Eye (tissue), 1 donor: ENCODE measurements around the gene LRRC18.

Source experiments
- DNase-seq: peaks from one replicate; pipeline ENCODE4 v3.0.0-alpha.2; 2015

The LRRC18 gene

DNA sequence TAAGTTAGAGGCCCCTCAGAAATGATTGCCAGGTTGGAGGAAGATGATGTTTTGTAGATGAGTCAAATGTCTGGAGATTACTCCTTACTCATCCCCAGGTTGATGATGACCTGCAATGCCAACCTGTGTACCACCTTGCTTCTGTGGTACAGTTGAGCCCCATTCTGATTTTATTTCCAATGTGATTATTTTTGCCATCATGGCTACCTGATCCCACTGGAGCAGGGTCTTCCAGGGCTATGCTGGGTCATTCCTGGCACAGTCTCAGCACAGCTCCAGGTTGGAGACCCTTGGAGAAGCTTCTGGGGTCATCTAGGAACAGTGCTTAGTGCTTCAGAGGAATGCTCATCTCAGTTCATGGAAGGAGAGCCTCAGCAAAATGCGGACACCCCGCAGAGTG lies 34.3 kb downstream of the LRRC18 start:
- no peak for DNase-seq

DNA sequence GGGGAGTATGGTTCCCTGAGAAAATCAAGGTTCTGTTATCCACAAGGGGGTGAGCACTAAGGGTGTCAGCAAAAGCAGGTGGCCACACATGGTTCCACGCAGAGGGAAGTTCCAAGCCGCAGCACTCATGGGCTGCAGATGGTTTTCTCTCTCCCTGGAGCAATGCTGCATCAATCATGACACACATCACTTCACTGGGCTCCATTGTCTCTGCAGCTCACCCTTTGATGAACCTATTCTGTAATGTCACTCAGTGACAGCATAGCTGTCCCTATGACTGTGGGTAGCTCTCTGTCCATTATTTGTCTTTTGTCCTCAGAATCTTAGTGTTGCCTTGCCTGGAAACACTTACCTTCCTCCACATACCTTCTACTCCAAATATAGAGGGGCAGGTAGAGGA lies 34.8 kb downstream of the LRRC18 start:
- DNase-seq: peak; percentile 73

DNA sequence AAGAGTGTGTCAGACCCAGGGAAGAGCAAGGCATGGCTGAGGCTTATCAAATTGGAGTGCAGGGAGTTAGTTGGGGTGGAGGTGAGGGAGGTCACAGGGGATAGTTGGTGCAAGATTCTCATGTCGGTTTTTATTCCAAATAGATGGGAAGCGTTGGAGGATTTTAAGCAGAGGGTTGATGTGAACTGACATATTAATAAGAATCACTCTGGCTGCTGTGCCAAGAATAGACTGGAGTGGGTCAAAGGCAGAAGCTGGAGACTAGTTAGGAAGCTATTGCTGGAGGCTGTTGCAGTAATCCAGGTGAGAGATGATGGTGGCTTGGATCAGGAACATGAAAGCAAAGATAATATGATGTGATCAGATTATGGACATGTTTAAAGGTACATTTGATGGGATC lies 36.5 kb downstream of the LRRC18 start:
- no peak for DNase-seq

DNA sequence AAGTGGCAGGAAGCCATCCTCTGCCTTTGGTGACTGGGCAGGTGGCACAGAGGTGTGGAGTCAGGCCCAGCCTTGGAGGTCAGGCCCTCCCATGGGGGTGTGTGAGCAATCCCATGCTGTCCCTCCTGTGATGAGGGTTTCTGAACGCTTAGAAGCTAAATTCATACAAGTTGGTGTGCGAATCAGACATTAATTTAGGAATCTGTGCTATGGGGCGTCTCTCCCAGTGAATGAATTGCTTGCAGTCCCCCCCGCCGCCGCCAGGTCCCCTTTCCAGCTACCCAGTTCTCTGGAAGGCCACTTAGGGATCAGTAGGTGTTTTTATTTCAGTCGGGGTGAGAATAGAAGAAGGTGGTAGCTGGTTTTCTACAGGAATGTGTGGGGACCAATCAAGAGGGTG lies 37.5 kb downstream of the LRRC18 start:
- DNase-seq: no peak

DNA sequence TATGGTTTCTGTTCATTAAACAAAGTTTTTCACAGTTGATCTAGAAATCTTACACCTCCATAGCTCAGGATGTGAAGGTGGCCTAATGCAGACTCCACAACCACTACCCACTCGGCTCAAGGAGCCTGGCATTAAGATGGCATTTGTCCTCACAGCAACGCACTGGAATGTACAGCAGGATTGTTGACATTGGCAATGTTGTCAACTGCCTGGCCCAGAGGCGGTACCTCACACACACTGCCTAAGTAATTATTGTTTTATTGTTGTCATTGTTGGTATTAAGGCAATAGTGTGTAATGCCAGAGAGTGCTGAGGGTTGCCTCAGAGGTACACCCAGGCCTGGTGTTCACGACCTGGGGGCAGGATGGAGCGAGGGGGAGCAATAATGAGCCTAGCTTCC lies 38.3 kb downstream of the LRRC18 start:
- DNase-seq: no peak

DNA sequence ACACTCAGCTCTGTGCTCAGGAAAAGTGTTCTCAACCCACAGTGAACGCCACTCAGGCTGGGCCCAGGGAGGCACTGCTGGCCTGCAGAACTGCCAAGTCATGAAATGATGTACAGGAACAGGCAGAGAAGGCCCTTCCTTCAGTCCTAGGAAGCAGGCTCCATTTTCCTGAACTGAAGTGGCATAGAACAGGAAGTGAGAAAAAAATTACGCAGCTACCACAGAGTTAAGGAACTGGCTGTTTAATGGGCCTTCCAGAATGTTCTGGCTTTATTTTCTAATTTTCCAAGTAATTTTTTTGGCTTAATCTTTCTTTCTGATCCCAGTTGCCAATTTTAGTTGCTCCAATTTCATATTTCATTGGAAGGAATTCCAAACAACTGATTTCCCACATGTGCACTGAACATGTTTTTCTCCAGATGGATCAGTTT lies 39.3 kb downstream of the LRRC18 start:
- peak; percentile 62 for DNase-seq

DNA sequence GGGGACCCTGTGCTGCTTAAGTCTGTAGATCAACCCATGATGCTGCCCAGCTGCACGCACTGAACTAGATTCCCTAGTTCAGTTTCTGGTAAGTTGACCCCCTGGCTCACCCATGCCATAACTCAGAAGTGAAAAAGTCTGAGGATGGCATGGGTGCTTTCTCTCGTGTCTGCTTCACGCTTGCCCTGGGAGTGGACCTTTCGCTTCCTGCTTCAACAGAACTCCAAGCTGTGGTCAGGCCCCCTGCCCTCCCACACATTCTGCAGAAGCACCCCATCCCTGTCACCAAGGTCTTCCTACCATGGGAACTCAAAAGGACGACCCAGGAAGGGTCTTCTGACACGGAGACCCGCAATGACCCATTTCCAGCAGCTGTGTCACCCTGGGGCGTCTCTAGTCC lies 39.9 kb downstream of the LRRC18 start:
- no peak for DNase-seq

DNA sequence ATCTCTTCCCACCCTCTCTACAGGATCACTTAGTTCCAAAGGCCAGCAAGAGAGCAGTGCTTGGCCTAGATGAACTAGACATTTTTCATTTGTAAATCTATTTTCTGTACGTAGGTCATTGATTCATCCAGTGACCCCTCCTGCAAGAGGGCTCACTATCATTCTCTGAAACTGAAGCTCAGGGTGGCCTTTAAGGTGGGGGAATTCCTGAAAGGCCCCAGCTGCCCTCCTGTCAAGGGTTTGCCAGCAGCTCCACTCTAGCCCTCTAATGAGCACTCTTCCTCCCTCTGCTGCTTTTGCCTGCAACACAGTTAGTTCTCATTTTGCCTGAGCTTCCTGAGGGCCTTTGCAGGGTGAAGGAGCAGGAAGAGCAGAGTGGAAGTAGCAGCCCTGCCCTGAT lies 41.2 kb downstream of the LRRC18 start:
- no peak for DNase-seq

DNA sequence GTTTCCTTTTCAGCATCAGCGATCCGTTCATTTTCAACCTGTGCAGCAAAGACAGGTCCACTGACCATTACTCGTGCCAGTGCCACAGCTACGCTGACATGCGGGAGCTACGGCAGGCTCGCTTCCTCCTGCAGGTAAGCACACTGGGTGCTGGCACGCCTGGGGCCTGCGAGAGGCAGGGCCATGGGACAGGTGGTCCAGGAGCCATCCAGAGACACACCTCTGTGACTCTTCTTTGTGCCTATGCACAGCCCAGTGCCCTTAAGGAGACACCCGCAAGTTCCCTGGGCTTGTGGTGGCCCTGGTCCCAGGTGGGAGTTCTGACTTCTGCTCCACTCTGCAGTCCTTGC lies 42.2 kb downstream of the LRRC18 start:
- no peak for DNase-seq

DNA sequence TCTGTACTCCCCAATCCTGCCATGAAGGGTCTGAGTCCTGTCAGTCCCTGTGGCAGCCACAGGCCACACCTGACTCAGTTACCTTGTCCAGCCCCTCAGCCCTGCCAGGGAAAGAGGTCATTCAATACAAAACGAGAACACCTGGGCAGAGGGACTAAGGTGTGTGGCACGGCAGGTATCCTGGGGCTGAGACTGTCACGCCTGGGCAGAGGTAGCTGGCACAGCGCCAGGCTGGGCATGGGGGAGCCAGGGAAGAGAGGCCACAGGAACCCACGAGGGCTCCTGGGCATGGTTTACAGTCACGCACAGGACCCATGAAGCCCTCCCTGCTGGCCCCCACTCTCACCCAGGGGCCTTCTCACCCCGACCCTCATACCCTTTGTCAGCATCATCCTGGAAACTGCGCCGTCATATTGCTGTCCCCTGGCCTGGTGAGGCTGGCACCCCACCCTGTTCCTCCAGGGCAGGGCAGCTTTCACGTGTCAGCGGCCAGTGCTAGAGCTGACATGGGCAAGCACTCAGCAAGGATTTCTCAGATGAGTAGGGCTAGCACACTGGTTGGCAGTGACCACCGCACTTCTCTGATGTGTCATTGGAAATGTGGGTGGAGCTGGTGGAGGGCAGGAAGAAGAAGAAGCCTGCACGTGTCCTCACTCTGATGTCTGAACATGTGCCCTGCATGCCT lies 42.7 kb downstream of the LRRC18 start:
- no peak for DNase-seq

DNA sequence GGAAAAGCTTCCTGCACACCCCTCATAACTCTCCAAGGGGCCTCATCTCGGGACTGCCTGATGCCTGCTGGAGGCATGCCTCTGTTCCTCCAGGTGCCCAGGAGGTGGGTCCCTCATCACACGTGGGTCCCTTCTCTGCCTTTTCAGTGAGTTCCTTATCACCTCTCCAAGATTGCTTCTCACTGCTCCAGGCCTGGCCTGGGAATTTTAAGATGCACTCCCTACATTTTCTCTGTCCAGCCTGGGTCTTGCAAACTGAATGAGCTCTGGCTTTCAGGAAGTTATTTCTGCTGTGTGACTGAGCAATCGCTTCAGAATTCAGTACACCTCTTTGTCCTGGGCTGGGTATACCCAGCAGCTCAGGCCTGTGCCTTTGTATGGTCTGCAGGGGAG lies 43.8 kb downstream of the LRRC18 start:
- no peak for DNase-seq

DNA sequence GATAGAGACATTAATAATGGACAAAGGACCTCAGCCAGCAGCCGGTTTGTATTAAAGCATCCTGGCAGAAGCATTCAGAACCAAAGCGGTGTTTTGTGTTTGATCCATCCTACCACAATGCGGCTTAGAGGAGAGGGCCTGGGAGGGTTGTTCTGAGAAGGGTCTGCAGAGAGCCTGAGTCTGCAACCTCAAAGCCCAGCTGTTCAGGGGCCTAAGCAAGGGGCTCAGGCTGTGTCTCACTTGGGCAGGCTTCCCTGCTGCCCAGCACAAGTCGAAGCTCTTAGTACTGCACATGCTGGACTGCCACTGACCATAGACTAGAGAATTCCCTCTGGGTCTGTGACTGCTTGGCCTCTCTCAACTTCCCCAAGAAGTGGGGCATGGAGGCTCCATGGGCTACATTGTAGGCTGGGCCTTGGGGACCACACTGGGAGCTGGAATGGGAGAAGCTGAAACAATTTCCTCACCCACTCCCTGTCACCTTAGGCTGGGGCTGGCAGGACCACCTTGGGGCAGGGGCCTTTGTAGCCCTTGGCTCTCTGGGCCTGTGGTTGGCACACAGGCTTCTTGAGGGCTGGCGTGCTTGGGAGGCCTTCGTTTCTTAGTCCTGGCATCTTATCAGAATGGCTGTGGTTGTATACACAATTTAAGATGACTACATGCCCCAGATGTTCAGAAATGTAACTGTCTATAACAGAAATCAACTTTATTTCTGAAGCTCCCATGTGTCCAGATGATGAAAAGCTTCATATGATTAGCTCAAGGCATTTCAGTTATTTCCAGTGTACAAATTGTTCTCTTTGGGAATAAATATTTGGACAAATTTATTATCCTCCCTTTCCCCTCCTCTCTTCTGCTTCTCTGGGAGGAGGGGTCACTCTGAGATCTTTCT lies 44.5 kb downstream of the LRRC18 start:
- peak; percentile 27 for DNase-seq

DNA sequence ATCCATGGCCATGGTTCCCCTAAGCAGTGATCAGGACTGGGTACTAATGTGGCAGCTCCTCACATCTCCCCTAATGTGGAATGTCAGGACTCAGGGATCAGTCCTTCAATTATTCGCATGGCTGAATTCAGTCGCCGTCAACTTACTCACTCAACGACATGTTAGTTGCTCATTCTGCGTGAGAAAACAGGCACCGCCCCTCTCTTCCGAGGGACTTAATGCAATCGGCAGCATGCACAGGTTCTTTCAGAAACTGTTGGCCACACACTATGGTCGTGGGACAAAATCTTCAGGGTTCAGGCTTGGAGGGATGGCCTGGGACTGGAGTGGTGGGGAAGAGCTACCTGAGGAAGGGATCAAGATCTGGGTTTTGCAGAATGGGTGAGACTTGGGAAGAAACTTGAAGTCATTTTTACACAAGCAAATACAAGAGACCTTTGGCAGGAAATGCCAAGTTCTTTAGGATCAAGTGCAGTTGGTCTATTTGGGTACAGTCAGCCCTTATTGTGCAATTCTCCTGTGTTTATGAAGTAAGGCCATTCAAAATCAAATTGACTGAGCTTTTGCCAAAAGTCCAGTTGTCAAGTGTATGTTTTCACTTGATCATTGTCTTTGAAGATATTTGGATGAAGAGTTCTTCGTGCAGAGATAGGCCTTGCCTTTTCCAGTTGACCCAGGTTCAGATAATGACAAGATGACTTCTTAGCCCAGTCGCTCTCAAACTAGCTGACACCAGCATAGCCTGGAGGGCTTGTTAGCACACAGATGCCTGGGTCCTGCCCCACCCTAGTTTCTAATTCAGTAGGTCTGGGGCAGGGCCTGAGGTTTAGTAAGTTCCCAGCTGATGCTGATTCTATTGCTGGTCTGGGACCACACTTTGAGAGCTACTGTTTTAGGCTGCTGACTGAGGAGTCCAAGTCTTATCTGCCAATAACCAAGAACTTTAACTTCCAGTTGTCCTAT lies 48.5 kb downstream of the LRRC18 start:
- peak; percentile 75 for DNase-seq

DNA sequence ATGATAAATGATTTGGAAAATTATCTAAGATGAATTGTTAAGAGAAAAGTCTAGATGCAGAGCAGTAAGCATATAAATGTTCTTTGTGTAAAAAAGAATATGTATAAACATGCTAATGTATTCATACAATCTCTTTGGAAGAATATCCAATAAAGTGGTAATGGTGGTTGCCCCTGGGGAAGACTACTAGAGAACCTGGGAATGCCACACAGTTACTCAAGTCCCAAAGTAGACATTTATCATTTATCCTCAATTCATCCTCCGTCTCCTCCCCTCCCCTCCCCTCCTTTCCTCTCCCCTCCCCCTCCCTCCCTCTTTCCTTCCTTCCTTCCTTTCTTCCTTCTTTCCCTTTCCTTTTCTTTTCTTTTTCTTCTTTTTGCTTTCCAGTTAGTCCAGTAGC lies 51.7 kb downstream of the LRRC18 start:
- no peak for DNase-seq

DNA sequence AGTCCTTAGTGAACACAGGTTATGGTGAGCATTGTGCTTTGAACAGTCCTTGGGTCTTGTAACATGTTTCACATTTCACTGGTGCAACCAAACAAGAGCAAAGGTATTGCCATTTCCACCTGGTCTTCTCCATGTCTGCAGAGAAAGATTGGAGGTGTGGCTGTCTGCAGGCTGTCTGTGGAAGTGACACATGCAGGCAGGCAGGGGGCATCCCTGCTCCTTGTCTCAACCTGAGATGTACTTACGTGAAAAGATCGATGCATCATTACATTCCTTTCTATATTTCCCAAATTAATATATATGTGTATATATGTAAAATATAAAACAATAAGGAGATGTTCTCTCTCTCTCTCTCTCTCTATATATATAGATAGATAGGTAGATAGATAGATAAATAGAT lies 54.3 kb downstream of the LRRC18 start:
- DNase-seq: peak; percentile 46

DNA sequence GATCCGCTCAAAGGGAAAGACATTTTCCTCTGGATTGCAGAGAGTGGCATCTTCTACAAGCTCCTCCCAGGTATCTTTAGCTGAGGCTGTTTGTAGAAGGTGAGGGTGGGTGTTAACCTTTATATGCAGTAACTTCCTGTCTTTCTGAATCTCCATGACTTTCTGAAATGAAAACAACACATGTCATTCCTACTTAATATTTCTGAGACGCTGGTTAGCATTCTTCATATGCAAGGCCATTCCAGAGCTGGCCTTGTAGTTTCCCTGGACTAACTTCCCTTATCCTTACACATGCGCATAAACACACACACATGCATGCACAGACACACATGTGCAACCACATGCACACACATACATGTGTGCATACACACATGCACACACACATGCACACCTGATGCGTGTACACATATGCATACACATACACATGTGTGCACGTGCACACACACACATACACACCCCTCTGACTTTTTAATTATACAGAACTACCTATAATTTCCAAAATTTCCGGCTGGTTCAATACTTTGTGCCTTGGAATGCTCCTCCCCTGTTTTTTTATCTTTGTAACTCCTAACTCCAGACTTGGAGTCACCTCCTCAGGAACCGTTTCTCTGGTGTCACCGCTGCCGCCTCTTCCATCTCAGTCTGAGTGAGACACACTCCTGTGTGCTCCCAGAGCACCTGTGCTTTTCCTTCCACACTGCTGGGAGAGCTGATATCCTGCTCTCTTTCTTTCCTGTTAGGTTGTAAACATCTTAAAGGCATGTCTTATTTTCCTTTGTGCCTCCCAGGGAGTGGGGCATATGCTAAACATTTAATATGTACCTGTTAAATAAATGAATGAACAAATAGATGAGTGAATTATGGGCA lies 55.2 kb downstream of the LRRC18 start:
- DNase-seq: no peak

DNA sequence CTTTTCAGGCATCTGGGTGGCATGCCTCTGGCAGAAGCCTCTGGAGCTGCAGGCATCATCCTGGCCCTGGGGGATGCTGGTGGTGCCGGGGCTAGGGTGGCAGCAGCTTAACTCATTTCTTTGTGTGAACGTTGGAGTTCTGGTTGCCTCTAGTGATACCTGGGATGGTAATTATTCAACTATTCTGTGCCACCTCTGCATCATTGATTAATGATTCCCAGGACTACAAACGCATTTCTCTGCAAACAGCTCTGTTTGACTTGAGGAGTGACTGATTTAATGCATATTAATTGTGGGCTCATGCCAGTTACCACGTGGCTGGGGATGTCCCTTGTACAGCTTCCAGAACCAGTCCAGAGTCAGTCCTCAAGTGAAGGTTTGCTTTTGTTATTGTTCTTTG lies 55.9 kb downstream of the LRRC18 start:
- no peak for DNase-seq

DNA sequence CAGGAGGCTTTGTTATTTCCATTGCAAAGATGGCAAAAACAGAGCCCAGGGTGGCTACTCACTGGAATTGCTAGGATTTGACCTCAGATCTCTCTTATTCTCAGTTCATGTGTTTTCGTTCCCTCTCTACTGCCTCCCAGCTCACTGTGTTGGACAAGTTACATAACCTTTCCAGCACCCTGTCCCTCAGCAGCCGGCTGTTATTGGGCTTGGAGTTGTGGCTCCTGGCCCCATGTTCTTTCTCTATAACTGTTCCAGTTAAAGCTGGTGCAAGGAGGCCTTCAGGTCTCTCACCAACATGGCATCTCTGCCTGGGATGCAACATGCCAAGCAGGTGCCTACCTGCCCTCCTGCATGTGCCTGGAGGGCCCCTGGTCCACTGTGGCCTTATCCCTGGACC lies 56.8 kb downstream of the LRRC18 start:
- no peak for DNase-seq

DNA sequence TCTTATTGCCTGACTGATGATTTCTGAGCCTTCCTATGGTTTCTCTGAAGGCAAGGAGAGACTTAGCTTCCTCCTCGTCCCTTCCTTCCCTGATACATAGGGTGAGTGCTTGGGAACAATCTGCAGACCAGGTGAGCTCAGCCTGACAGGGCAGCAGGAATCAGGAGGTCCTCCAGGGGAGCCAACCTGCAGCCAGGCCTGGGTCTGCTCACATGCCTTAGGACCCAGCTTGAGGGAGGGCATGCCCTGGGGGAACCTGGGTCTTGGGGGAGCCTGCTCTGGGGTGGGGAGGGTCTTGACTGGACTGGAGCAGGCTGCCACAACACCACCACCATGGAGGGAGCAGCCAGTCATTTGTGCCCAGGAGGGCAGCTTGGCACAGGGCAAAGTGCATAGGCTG lies 57.7 kb downstream of the LRRC18 start:
- no peak for DNase-seq

DNA sequence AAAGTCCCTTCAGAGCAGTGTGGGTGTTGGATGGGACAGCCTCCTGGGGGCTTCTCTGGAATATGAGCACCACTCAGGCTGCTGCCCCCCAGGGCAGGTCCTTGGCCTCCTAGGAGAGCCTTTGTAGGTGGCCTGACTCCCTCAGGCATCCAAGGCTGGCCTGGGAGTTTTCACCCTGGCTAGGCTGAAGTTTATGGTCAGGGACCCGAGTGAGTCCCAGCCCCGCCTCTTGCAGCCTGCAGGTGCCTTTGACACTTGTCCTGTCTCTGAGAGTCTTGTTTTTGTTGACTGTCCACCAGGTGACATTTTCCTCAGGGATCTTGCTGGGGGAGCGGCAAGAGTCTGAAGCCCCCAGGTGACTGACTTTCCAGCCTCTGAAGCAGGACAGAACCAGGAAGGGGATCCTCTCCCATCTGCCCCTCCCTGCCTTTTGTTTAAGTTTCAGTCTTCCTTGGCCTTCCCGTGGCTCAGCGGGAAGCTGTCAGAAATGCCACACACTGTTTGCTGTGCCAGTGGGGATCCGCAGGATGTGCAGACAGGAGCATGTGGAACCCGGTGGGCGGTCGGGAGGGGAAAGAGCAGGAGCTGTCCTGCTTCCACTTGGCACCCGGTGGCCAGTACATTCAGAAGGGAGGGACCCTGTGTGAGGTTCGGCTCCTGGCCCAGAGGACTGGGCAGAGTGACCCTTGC lies 59.5 kb downstream of the LRRC18 start:
- no peak for DNase-seq

DNA sequence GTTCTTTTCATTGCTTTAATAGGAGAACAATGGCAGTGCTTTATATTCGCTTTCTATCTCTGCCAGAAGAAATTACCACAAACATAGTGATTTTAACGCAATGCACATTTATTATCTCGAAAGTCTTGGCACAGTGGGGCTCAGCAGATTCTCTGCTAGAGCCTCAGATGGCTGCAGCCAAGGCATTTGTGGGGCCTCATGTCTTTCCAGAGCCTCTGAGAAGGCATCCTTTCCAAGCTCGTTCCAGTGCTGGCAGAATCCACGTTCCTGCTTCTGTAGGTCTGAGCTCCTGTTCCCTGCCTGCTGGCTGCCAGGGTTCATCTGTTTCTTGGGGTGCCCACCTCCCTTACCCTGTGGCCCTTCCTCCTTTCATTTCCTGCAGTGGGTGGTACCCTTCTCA lies 60.2 kb downstream of the LRRC18 start:
- no peak for DNase-seq

DNA sequence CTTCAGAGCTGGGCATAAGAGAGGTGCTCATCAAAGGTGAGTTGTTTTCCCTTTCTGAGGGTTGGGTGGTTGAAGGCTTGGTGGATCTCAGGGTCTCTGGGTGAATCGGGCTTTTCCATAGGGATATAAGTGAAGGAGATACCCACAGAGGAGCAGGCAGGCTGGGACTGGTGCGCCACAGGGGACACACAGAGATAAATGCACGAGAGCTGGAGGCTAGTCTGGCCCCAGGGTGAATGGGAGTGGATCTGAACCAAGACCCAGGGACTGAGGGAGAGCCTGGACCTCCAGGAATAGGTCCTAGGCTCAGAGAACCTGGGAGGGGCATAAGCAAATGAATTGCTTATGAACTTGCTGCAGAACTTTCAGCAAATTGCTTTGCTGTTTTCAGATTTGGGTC lies 61.5 kb downstream of the LRRC18 start:
- no peak for DNase-seq
